Measurements from ENCODE around the gene CHRND.

Gene CHRND

GRCh38 chr2:232488097-232488711 is 37.8 kb upstream of the CHRND start:
- no peak for FAIRE-seq

- FAIRE-seq = no peak
Observed at GRCh38 chr2:232488721-232489300, 37.1 kb upstream of the CHRND start.

- no peak for FAIRE-seq
Observed at GRCh38 chr2:232489516-232490220, 36.3 kb upstream of the CHRND start.

GRCh38 chr2:232490221-232491138 is 35.5 kb upstream of the CHRND start:
- no peak for FAIRE-seq

- no peak for FAIRE-seq
Observed at GRCh38 chr2:232491139-232491780, 34.7 kb upstream of the CHRND start.

GRCh38 chr2:232492236-232492848 is 33.6 kb upstream of the CHRND start:
- no peak for FAIRE-seq

- FAIRE-seq = no peak
Observed at GRCh38 chr2:232492963-232493700, 32.8 kb upstream of the CHRND start.

- no peak for FAIRE-seq
Observed at GRCh38 chr2:232493701-232494474, 32.1 kb upstream of the CHRND start.

- FAIRE-seq = no peak
Observed at GRCh38 chr2:232494542-232494941, 31.4 kb upstream of the CHRND start.

GRCh38 chr2:232495292-232495691 is 30.7 kb upstream of the CHRND start:
- FAIRE-seq = no peak

GRCh38 chr2:232496501-232497270 is 29.3 kb upstream of the CHRND start:
- no peak for FAIRE-seq

- no peak for FAIRE-seq
Observed at GRCh38 chr2:232497348-232497747, 28.6 kb upstream of the CHRND start.

- FAIRE-seq = no peak
Observed at GRCh38 chr2:232498452-232498851, 27.5 kb upstream of the CHRND start.

- no peak for FAIRE-seq
Observed at GRCh38 chr2:232501331-232501771, 24.6 kb upstream of the CHRND start.

GRCh38 chr2:232501794-232502390 is 24.1 kb upstream of the CHRND start:
- no peak for FAIRE-seq

- FAIRE-seq = no peak
Observed at GRCh38 chr2:232502511-232502910, 23.4 kb upstream of the CHRND start.

- FAIRE-seq = no peak
Observed at GRCh38 chr2:232502911-232503808, 22.8 kb upstream of the CHRND start.

- no peak for FAIRE-seq
Observed at GRCh38 chr2:232503809-232504323, 22.1 kb upstream of the CHRND start.
